HG02610 (cell line): Measurements from ENCODE around the gene CYBRD1.
"Not testable (repeated sequence)": the region's sequence is repeated elsewhere in the genome, so short reads cannot be mapped to it uniquely, and the experiment has no call there.

ENCODE experiments used
- ATAC-seq: cut with Tn5 transposase; IDR thresholded peaks from one replicate; pipeline ENCODE4 v1.9.1; 2021; ENCODE audit warnings: mild to moderate bottlenecking, moderate library complexity; ENCODE audit not compliant: unreplicated experiment

CYBRD1 gene, protein sequence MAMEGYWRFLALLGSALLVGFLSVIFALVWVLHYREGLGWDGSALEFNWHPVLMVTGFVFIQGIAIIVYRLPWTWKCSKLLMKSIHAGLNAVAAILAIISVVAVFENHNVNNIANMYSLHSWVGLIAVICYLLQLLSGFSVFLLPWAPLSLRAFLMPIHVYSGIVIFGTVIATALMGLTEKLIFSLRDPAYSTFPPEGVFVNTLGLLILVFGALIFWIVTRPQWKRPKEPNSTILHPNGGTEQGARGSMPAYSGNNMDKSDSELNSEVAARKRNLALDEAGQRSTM

DNA sequence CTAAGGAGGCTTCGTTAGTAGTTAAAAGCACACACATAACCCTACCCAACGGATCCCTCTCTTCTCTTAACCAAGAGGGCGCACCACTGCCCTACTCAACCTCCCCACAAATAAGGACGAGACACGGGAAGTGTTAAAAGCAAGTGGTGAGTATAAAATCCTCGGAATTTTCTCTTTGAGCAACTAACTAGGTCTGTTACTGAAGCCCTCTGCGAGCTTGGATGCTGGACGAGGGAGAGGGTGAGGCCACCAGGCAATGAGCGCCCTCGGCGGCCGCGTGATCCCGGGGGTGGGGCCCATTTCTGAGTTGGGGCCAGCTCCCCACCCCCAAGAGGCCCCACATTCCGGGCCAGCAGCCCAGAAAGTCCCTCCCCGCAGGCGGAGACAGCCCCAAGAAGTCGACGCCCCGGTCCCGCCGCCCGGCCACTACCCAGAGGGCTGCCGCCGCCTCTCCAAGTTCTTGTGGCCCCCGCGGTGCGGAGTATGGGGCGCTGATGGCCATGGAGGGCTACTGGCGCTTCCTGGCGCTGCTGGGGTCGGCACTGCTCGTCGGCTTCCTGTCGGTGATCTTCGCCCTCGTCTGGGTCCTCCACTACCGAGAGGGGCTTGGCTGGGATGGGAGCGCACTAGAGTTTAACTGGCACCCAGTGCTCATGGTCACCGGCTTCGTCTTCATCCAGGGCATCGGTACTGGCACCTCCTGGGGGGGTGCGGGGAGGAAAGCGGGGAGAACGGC is at the start of gene CYBRD1:
TSS of gene CYBRD1 (plus strand) at position 423 of the 736 bp plus-strand sequence. CDS start at position 495, 72 bp downstream.
- ATAC-seq = peak; percentile 54

DNA sequence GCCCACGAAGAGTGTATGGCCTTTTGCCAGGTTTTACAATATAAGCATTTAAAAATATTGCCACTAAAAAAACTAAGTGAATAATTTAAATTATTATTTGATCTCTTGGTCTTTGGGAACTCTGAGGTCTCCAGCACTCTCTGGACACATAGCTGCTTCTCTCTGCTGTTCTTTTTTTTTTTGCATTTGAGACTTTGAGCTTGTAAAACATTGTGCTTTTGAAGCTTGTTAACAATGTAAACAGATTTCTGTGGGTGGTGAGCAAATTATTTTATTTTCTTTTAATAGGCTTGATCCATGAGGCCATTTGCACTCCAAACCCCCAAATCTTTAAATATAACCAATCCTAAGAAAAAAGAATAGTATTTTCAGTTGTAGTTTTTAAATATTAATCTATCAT is 46.3 kb upstream of the CYBRD1 start:
- ATAC-seq = no peak

DNA sequence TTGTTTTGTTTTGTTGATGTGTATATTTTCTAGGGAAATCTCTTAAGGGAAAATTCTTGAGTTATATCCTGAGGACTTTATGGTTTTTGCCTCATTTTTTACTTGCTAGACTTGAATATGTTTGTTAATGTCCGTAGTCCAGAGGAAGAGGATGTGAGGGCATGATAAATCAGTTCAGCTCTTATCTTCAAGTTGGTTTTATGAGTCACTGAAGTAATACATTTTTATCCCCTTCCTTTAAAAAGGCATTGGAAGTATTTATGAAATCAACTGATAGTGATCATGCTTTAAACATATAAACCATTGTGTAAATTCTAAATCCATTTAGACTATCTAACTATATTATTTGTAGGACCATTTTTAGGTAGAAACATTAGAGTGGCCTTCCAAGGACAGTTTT is 43.9 kb upstream of the CYBRD1 start:
- ATAC-seq = no peak

DNA sequence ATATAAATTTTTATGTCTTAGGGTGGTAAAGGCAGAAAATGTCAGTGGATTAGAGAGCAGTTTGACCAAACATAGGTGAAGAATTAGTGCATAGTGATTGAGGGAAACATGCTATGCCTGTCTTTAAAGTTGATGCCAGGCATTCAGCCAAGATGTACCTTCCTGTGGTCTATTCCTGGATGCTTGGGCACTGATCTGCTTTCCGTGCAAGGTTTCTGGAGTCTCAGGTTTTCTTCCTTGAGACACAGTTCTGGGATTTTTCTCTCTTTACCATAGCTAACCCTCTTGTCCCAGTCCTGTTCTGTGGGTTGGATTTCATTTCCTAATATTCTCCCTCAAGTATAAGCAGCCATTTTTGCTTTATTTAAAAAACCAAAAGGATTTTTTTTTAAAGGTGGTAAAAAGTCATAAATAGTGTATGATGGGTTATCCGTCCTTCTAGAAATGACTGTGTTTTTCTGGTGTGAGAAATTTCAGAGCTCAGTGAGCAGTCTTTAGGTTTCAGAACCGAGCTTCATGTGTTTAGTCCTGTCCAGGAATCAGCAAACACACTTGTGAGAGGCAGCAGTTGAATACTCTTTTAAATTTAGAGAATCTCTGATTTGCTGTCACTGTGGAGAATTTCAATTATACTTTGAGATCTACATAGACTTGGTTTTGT is 43.0 kb upstream of the CYBRD1 start:
- peak; percentile 88 for ATAC-seq

DNA sequence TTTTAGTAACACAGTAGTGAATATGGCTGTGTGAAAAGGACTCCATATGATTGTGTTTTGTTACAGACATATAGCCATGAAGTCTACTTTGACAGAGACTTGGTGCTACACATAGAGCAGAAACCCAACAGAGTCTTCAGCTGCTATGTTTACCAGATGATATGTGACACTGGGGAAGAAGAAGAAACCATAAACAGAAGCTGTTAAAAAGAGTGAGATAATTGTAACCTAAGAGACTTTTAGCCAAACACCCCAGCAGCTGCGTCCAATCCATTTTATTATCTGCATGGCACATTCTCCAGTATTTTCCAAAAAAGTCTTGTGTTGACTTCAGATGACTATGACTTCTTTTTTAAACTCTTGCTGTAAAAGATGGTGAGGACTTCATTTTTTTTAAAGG is 41.4 kb upstream of the CYBRD1 start:
- ATAC-seq = no peak

DNA sequence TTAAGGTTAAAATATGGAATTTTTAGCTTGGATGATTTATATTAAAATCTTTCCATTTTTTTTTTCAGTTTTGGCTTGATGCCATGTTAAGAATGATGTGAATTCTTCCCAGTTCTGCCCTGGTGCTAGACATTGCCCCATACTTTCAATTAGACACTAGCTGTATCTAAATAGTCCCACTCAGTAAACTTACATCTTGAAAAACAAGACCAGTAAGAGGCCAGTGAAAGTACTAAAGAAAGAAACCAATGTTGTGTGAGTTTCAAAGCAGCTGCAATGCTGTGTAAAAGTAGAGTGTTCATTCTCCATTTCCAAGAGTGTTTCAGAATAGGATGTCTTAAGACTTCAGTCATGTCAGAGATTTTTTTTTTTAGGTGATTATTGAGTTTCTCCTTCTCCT is 40.0 kb upstream of the CYBRD1 start:
- no peak for ATAC-seq

DNA sequence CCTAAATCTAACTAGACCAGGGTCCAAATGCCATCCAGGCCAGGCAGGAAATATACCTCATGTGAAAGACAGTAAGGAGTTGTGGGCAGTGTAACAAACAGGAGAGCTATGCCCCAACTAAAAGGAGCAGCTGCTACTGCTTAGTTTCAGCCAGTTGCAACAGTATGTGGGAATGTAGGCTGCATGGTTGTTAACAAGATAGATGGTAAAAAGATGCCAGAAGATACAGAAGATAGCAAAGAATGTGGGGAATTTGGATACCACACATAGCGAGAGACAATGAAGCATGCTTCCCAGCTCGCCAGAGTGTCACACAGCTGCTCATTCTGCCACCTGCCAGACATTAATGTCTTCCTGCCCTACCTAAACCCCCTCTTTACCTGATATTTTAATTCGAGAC is 39.4 kb upstream of the CYBRD1 start:
- ATAC-seq = no peak

DNA sequence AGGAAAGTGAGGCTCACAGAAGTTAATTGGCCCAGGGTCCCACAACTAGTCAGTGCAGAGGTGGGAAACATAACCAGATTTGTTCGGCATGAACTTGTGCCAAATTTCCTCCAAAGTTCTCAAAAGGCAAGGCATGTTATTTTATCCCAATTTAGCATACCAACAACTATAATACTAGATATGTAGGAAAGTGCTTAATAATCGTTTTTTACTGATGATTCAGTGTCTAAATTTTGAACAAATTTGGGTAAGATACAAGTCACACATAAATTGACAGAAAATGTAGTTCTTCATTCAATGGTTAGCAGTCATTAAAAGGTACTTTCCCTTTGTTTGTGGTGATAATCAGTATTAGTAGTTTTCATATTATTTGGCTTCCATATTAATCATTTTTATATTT is 38.5 kb upstream of the CYBRD1 start:
- ATAC-seq = no peak

DNA sequence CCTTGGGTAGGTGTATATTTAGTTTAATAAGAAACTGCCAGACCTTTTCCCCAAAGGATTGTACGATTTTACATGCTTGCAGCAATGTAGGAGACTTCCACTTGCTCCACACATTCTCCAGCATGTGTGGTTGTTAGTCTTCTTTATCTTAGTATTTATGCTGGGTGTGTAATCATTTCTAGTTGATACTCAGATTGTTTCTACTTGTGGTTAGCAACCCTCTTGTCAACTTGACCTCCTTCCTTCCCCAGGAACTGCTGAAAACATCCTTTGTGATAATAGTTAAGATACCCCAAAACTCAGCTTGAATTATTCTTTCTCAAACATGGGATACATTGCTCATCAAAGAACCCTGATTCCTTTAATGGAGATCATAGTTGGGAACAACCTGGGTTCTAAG is 37.2 kb upstream of the CYBRD1 start:
- no peak for ATAC-seq

DNA sequence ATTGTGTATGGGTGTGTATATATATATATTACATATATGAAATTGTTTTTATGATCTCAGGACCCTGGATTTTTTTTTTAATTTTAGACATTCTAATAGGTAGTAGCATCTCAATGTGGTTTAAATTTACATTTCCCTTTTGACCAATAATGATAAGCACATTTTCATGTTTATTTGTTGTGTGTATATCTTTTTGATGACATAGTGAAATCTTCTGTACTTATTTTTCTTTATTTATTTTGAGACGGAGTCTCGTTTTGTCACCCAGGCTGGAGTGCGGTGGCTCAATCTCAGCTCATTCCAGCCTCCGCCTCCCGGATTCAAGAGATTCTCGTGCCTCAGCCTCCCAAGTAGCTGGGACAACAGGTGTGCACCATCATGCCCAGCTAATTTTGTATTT is 35.1 kb upstream of the CYBRD1 start:
- no peak for ATAC-seq

DNA sequence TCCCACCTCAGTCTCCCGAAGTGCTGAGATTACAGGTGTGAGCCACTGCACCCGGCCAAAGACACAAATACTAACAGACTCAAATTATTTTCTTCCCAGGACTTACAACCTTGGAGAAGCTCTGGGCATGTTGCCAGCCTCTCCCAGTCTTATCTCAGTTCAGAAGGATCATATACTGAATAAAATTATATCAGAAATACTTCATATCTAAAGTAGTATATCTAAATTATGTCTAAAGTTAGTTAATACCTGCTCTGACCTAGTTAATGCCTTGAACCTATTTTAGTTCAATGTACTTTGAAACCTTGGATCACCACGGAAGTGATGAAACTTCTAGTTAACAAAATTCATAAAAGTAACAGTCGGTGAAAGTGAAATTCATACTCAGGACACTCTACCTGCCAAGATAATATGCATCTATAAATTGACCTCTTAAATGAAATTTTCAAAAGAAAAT is 34.4 kb upstream of the CYBRD1 start:
- ATAC-seq = no peak

DNA sequence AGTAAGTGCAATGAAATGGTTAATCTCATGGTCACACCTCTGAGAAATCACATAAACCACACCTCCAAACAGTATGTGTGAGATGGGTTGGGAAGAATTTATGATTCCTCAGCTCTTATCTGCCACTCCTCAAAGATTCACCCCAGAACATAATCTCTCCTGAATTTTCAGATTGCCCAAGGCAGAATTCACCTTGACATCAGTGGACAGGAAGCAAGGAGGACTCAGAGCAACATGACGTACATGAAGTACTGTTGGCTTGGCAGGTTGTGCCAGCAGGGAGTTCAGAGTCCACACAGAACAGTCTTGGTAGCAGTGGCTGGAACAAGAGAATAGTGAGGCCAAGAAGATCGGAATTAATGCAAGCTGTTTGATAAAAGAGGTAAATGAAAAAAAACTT is 31.7 kb upstream of the CYBRD1 start:
- no peak for ATAC-seq

DNA sequence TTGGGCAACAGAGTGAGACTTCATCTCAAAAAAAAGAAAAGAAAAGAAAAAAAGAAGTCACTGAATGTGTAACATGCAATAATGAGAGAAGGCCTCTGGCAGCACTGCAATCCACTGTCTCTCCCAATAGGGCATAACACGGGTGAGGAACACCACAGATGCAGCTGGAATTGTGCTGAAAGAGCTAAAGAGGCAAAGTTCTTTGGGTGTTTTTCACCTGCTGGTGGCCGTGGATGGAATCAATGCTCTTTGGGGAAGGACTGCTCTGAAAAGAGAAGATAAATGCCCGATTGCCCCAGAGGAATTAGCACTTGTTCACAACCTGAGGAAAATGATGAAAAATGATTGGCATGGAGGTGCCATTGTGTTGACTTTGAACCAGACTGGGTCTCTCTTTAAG is 31.0 kb upstream of the CYBRD1 start:
- no peak for ATAC-seq

DNA sequence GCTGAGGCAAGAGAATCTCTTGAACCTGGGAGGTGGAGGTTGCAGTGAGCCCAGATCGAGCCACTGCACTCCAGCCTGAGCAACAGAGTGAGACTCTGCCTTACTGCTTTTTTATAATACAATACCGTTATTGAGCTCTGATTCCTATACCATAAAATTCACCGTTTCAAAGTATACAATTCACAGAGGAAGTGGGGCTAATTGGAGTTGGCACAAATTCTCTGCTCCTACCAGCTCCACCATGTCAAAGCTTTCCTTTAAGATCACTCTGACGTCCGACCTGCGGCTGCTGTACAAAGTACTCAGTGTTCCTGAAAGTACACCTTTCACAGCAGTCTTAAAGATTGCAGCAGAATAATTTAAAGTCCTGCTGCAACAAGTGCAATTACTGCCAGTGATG is 29.6 kb upstream of the CYBRD1 start:
- ATAC-seq = no peak

DNA sequence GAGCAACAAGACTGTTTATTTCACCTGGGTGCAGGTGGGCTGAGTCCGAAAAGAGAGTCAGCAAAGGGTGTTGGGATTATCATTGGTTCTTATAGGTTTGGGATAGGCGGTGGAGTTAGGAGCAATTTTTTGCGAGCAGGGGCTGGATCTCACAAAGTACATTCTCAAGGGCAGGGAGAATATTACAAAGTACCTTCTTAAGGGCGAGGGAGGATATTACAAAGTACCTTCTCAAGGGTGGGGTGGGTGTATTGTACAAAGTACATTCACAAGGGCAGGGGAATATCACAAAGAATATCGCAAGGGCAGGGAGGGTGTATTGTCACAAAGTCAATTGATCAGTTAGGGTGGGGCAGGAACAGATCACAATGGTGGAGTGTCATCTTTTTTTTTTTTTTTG is 24.6 kb upstream of the CYBRD1 start:
- not testable (repeated sequence) for ATAC-seq

DNA sequence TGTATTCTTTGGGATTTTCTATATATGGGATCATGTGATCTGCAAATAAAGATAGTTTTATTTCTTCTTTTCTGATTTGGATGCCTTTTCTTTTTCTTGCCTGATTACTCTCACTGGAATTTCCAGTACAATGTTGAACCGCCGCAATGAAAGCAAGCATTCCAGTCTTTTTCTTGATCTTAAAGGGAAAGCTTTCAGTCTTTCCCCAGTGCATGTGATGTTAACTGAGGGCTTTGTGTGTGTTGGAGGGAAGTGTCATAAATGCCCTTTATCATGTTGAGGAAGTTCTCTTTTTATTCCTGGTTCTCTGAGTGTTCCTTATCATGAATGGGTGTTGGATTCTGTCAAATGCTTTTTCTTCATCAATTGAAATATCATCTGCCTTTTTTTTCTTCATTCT is 16.9 kb upstream of the CYBRD1 start:
- ATAC-seq = no peak

DNA sequence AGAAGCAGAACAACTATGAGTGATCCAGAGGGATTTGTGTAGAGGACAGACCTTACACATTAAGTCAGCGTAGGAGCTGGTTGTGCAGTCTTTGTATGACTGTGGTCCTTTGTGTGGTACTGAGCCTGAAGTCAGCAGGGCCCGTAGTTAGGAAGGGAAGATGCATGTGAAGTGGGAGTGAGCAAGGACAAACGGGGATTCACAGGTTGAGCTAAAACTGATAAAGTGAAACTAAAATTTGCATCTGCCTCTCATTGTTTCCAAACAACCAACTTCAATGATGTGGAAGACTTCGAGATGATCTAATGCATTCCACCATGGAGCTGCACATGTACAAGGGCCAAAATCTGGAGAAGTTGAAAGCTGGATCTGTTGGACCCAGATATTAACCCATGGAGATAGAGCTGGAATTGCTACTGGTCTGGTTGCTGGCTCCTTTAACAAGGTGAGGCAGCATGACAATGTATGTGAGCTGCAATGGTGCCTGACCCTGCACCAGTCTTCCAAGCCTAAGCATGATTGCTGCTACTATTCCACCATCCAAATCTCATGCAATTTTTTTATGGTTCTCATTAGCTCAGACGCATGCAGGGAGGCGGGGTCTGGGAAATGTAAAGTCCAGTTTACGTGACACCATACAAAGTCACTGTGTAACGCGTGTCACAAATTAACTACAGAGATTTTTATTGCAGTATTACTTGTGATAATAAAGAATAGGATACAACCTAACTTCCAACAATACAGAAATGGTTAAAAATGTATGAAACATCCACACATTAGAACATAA is 12.1 kb upstream of the CYBRD1 start:
- ATAC-seq = peak; percentile 82

DNA sequence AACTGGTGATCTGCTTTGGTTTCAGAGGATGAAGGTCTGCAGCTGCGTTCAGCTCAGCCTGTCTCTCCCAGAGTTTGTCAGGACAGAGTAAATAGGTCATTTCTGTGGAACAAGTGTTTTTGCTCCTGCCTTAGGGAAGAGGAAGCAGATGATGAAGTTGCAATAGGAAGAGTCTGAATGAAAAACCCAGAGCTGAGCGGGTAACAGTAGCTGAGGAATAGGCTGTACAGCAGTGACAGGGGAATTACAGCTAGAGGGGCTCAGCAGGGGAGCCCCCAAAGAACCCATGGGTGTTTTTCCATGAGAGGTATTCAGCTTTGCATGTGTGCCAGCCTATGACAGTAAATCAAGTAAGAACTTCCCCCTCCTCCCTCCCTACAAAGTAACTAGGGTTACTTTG is 10.3 kb upstream of the CYBRD1 start:
- no peak for ATAC-seq

DNA sequence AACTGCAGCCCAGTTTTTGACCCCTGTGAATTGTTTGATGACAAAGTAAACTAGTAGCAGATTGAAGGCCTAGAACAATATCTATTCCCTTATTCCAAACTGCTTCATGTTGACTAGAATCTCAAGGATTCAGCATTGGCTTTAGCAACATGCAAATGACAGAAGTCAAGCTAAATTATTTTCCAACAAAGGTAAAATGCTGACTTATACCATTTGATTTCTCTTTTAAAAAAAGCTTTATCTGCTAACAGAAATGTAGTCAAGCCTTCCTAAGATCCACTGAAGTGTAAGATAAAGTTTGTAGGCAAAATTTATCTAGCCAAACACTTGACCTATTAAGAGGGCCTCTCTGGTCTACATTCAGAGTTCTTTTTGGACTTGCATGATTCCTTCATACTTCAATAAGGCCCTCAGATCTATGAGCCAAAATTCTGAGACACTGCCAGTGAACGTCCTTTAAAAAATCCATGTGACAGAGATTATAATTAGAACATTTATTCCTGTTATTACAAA is 9.5 kb upstream of the CYBRD1 start:
- ATAC-seq = no peak

DNA sequence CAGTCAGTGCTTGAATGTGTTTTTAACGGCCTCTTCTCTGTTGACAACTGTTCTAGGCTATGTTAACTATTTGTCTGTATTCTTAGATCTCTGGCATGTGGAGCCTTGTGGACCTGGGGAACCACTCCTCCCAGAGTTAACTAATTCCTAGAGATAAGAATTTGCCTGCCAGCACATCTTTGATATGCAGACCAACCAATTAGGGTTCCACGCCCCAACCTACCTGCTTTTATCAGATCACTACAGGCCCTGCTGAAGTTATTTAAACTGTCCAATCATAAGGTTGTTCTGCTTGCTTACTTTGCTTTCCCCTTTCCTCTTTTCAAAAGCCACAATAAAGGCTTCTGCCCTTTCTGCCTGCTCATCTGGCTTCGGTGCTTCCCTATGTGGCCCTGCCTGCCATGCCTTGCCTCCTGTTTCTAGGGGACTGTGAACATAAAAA is 8.5 kb upstream of the CYBRD1 start:
- peak; percentile 71 for ATAC-seq
